Left forelimb (tissue), 1 donor: ENCODE data around the gene WDR20.
A peak's percentile ranks its signal among the peaks of the same experiment; 100 is the strongest.

Experiments
- DNase-seq: peaks from one replicate; pipeline ENCODE4 v3.0.0-alpha.2; 2018; ENCODE audit warnings: low spot score

The WDR20 gene

DNA sequence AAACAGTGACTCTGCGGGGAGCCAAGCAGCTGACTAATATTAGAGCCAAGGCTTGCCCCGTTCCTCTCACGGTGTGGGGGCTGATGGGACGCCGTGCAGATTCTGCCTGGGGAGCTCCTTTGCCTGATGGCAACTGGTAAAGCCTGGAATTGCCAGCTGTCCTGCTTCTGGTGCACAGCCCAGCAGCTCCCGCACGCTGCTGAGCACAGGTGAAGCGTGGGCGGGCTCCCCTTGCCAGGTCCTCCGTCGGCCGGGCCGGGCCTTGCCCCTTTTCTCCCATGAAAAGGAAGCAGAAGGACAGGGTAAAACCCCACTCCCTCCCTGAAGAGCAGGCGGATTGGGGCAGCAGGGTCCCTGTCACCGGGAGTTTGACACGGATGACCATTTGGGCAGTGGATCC, 79.0 kb downstream of the WDR20 start:
- DNase-seq: no peak

DNA sequence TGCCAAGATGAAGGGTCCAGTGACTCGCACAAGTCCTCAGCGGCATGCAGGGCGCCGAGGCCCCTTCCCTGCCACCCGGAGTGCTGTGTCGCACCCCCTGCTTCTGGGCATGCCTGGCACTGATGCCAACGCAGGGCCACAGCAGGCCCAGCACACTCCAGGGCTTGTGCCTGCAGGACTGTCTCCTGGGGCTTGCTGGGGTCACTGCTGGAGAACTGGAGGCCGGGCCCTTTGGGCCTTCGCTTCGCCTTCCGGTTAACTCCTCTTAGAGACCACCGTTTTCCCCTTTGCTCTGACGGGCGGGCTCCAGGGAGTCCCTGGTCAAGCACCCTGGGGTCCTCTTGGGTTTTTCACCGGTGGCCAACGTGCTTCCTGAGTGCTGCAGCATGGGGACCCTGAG, 79.6 kb downstream of the WDR20 start:
- no peak for DNase-seq

DNA sequence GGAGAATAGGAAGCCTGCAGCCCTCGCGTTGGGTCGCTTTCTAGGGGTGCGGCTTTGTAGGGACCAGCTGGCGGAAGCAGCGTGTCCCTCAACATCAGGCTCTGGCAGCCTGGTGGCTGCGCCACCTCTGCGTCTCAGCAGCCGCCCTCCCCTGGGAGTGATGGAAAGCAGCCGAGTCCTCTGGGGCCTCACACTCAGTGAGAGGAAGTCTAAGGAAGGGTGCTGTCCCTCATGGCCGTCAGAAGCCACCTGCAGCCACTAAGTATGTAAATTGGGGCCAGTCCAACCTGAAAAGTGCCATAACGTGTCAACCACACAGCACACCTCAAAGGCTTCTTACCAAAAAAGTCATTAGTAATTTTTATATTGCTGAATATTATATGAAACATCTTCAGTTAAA, 80.3 kb downstream of the WDR20 start:
- no peak for DNase-seq

DNA sequence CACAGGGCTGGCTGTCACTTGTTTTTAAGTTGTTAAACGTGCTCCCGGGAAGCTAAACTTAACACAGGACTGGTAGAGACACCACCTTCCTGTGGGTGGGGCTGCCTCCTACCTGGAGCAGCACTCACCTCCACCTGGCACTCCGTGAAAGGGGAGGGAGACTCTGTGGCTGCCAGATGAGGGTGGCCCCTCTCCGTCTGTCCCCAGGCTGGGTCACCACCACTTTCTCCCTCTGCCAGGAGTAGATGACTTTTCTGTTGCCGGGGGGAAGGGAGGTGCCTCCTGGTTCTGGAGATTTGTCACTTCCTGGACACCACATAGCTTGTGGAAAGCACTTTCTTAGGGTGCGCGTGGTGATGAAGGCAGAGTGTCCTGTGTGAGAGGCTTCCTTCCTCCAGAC, 81.3 kb downstream of the WDR20 start:
- DNase-seq: no peak

DNA sequence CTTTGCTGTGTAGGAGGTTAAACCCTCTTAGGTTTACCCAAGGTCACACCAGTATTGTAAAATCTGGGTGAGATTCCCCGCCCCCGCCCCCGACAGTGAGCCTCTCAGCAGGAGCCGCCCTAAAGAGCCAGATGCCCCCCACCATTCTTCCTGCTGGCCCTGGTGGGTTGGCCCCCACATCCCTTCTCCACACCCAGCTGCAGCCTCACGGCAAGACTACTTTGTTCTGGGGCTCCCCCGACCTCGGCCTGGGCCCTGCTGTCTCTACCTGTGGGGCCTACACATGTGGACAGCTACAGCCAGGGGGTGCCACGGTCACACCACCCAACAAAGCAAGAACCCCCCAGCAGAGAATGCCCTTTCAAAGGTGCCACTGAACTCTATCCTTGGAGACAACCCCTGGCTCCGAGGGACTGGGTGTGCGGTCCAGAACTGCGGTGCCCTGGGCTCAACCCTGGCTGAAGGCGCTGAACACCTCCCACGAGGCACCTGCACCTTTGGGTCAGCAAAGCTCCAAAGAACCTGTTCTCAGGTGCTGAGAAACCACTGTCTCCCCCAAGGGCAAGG, 82.4 kb downstream of the WDR20 start:
- DNase-seq: no peak

DNA sequence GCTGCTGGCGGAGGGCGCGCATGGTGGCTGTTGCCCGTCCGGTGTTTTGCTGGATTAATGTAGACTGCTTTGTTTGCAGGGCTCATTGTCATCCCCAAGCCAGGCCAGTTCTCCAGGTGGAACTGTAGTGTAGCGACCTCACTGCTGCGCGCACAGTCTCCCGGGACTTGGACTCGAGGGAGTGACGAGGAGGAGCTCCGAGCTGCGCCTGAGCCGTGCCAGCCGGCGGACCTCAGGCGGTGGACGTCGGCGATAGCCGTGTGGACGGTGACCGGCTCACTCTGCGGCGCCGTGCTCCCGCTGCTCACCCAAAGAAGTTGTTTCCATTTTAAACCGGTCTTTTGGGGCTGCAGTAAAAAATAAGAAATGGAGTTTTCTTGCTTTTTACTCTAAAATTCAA, 83.1 kb downstream of the WDR20 start:
- DNase-seq: no peak

DNA sequence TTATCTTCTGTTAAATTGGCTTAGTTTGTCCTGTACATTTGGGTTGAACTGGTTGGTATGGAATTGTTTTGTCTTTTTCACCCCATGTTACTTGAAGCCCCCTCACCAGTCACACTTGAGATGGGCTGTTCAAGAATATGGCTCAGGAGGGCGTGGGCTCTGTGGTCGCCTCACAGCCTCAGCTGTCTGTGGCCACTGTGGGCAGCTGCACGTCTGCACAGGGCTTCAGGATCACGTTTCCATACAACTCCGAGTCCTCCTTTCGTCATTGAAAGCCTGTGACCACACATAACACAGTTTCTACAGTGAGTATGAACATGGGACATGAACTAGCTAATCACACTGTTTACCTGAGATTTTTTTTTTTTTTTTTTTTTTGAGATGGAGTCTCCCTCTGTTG, 84.0 kb downstream of the WDR20 start:
- DNase-seq: no peak

DNA sequence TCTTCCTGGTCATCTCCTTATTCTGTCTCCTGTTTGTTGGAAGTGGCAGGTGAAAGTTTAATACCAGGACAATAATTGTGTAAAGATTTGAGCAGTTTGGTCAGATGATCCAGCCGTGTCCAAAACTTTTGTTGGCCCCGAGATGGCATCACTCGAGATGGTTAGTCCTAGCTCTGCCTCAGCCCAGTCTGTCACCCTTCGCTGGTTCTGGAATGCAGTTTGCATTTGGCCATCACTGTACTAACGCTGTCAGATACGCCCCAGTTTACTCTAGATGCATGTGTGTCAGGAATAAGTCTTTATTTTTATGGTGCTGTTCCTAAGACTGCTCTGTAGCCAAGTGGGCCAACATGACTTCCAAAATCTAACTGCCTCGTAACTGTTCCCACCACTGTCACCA, 85.7 kb downstream of the WDR20 start:
- no peak for DNase-seq

DNA sequence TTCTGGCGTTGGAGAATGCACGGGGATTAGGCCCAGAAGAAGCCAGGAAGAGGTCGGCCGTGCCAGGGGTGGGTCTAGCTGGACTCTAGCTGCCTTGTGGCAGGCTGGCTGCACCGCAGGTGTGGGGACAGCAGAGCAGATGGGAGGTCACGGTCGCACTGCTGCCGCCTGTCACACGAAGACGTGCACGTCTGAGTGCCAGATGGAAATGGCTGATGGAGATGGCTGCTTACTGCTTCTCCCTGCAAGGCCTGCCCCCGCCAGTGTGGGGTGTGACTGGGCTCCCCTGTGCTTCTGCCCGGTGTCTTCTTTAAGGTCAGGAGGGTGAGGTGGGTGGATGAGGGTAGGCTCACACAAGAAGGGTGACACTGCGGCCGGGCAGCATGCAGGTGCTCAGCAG, 86.2 kb downstream of the WDR20 start:
- DNase-seq: no peak

DNA sequence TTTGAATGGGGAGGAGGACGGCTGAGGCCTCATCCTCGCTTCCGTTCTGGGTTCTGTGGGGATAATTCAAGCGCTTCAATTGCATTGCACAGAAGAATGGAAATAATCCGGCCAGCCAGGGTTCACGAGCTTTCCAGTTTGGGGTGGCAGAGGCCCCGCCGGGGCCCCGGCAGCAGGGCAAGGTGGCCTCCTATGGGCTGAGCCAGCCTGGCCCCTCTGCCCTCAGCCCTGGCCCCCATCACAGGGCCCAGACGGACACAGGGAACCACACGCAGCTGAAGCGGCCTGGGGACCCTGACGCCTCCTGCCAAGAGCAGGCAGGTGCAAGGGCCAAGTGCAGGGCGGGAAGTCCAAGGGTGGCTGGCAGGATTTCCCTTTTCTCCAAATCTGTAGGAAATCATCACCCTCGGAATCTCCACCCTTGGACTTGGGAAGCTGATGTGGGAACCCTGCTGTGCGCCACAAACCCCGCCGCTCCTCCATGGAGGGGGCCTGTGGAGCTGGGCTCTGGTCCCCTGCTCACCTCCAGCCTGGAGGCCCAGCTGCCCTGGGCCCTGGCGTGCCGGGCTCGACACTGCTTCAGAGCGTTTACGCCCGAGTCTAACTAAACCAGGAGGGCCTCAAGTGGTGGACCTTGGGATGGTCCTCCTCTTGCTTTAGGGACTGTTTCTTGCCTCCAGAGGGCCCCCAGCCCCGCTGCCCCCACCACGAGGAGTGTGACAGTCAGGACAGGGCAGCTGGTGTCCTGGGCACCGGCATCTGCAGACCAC, 86.8 kb downstream of the WDR20 start:
- no peak for DNase-seq

DNA sequence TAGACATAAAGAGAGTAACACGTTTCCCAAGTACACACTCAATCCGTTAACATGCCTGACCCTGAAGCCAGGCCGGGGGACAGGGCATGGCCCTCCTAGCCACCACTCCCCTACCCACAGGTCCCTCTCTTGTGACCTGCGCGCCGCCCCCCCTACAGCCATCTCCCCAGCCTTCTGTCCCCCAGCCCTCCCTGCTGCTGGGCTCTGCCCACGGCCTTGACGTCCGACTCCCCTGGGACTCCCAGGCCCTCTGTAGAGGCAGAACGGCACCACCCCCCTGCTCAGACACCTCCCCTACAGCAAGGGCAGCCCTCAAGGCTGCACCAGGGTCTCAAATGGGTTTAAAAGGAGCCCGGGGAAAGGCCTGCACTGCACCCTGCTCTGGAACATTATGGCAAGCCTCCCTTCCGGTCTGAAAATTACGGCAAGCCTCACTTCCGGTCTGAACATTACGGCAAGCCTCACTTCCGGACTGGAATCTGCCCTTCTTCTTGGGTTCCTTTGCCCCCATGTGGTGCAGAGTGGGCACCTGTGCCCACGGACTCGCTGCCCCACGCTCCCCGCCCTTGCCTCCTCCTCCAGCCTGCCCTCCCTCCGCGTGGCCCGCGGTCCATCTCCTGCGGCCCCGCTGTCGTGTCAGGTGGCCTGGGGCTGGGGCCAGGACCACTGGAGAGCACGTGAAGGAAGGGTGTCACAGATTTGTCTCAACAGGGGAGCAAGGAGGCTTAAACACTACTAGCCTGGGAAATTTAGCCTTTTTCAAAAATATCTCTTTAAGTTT, 87.7 kb downstream of the WDR20 start:
- no peak for DNase-seq

DNA sequence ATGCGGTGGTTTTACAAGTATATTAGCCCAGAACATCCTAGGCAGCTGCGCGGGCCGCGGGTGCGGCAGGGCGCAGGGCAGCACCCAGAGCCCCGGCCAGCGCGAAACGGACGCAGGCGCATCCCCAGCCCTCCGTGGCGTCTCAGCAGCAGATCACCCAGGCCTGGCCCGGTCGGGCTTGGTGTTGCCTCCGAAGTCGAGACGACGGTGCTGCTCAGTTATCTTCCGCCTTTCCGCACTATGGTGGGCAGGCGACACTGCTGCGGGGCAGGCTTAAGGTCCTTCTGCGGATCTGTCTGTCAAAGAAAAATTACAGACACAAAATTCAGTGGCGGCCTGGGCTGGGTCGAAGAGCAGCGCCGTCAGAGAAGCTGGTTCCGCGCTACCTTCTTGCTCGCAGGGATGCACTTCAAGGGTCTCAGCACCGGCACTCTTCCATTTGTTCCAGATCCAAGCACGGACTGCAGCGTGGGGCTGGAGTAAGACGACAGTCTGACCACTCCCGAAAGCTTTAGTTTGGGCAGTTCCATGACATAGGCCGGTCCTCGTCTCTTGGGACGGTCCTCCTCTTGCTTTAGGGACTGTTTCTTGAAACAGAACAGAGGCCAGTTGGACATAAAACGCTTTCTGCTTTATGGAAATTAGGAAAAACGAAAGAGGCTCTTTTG, 89.5 kb downstream of the WDR20 start:
- DNase-seq: no peak

DNA sequence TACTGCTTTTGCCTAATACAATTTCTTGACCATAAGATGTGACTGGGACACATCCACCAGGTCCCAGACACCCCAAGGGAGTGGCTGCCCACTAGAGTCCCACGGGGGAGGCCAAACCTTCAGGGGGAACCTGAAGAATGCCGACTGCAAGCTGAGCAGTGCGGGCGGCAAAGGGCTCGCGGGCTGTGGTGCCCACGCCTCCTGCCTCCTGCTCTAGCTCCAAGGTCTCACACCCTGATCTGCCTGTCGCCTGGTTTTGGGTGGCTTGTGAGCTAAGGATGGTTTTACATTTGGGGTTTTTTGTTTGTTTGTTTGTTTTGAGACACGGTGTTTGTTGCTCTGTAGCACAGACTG, 90.0 kb downstream of the WDR20 start:
- no peak for DNase-seq

DNA sequence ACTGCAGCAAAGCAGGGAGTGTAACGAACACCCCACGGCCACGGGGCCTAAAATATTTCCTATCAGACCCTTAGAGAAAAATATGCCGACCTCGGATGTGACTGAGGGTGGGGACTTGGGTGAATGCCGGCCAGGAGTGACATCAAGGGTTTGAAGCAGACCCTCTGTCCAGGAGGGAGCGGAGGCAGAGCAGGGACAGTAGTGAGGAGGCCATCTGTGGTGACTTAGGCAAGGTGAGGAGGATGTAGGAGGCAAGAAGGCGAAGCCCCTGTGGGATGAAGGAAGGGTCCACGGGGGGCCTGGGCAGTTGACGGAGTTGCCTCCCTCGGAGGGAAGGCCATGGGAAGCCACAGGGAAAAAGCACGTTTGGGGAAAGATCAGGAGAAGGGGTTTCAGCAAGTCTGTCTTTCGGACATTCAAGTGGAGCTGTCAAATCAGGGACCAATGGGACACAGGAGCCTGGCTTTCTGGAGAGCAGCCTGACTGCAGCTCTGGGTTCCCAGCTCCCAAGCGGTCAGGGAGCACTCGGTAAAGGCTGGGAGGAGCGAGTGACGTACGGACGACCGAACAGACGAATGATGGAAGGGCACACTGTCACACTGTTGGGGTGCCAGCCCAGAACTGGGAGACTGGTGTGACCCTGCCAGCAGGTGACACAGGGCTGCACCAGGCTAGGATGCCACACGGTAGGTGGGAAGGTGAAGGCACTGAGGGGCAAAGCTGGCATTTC, 90.9 kb downstream of the WDR20 start:
- DNase-seq: no peak

DNA sequence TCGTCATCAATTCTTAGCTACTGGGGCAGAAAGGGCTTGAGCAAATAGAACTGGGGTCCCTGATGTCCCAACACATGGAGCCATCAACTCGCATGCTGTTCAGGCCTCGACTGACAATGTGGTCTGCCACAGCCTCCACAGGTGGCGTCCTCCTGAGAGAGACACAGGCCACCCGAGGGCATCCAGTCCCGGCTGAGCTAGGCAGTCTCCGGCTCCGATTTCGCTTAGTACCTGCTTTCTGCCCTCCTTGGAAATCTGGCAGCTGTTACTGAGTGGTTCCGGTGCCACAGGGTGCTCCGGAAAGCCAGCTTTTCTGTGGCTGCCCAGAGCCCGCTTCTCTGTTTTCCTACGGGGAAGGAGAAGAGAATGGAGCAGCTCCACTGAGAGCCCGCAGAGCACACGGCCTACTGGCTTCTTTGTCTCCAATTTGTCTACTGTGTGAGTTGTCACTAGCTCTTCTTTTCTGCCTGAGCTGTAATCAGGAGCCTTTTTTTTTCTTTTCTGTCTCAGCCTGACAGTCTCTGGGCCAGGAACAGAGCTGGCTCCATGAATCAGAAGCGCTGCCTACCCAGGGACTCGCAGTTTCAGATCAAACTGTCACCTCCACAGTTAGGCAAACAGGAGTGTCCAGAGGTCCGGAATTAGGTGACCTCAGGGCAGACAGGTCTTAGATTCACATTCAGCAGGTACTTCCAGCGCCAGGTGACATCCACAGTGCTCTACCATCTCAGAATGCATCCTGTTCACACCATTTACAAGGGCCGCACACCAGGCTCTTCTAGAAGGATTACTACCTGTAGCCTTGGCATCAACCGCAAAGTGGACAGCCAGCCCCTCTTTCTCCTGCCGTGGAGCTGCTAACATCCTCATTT, 92.0 kb downstream of the WDR20 start:
- DNase-seq: no peak

DNA sequence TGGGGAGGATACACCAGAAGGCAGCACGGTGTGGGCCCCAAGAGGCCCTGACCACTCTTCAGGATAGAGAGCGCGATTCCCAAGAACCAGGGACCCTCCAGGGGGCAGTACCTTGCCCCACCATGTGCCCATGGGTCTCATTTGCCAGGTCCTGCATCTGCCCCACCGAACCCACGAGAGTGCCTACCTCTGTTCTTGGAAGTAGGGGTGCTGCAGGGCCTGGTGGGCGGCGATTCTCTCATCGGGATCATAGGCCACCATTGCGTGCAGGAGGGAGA, 92.6 kb downstream of the WDR20 start:
- DNase-seq: no peak

DNA sequence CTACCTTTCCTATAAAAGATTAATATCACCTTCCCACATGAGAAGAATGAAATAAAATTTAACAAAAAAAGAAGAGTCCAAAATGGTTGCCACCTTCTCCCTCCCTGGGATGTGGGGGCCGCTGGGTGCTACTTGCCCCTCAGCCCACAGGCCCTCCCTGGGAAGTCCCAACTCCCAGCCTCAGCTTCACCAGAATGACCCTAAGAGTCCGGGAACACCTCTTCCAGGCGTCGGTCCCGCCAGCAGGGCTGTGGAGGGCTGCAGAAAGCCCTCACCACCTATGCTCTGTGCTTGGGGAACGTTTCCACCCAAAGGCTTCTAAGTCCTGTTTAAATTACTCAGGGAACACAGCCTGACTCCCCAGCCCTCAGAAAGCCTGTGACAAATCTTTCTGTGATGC, 93.4 kb downstream of the WDR20 start:
- DNase-seq: no peak

DNA sequence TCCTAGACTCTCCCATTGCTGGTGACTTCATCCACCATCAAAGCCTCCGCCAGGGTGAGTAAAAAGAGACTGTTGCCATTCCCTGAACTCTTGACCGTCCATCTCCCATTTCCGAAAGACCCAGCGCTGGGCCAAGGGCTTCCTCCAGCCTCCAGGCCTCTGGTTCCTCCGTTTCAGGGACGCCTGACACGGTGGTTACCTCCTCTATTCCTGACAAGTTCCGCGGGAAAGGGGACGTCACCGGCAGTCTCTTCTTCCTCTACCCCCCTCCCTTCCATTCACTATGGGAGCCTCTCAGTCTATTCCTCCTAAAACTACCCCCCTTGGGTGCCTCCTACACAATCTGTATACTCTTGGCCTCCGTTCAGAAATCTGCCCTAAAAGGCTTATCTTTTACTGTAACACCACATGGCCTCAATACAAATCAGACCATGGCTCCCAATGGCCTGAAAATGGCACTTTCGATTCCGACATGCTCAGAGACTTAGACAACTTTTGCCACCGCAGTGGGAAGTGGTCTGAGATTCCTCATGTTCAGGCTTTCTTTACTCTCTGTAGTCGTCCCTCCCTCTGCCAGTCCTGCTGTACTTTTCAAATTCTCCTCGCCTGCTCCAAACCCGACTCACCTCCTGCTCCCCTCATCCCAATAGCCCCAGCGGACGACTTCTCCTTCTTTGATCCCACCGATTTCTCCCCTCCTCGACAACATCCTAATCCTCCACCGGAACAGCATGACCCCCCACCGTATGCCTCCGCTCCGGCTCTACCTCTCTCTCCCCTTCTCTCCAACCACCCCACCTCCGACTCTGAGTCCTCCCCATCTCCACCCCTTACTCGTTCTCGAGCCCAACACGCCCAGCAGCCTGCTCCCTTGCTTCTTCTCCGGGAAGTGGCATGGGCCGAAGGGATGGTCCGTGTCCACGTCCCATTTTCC, 94.9 kb downstream of the WDR20 start:
- DNase-seq: no peak

DNA sequence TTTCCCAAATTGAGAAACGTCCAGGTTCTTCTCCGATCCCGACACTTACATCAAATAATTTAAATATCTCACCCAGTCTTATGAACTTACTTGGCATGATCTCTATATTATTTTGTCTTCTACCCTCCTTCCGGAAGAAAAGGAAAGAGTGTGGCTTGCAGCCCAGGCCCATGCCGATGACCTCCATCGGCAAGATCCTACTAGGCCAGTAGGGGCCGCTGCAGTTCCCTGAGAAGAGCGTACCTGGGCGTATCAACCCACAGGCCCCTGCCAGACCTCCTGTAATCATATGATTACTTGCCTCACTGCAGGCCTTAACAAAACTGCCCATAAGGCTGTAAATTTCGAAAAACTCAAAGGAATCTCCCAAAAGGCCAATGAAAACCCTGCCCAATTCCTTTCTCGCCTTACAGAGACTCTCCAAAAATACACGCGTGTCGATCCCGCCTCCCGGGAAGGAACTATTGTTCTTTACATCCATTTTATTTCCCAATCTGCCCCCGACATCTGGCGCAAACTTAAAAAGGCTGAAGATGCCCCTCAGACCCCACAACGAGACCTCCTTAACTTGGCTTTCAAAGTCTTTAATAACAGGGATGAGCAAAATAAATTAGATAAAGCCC, 95.7 kb downstream of the WDR20 start:
- peak; percentile 74 for DNase-seq

DNA sequence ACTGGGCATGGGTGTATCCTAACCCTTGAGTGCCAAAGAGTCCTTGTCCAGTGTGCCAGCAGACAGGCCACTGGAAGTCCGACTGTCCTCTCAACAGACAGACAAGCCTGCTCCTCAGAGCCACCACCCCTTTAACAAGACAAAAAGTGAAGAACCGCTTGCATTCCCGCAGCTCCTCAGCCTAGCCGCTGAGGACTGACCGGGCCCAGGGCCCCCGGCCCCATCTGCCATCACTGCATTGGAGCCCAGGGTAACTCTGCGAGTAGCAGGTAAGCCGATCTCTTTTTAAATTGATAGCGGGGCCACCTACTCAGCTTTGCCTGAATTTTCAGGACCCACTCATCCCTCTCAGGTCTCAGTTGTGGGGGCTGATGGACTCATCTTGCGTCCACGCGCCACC, 96.3 kb downstream of the WDR20 start:
- DNase-seq: no peak
